CD4-positive, alpha-beta T cell treated with Interleukin-15 for 4 hours (primary cell): ENCODE data around the gene ERGIC1.

ENCODE experiments used
- DNase-seq: peaks from one replicate; pipeline ENCODE4 v3.0.0-alpha.2; 2020; ENCODE audit warnings: low spot score

Gene ERGIC1

GRCh38 chr5:172866378-172866777, 32.3 kb downstream of the ERGIC1 start:
- DNase-seq, result no peak

- no peak for DNase-seq
These were observed 33.0 kb downstream of the ERGIC1 start for GRCh38 chr5:172866802-172867748.

- no peak for DNase-seq
These were observed 33.8 kb downstream of the ERGIC1 start for GRCh38 chr5:172867761-172868435.

GRCh38 chr5:172868436-172868923, 34.4 kb downstream of the ERGIC1 start:
- DNase-seq, result no peak

- DNase-seq, result no peak
These were observed 35.0 kb downstream of the ERGIC1 start for GRCh38 chr5:172868924-172869591.

GRCh38 chr5:172869691-172870090, 35.6 kb downstream of the ERGIC1 start:
- no peak for DNase-seq

GRCh38 chr5:172870291-172870714, 36.3 kb downstream of the ERGIC1 start:
- DNase-seq, result no peak

- no peak for DNase-seq
These were observed 36.8 kb downstream of the ERGIC1 start for GRCh38 chr5:172870715-172871461.

GRCh38 chr5:172871536-172871935, 37.5 kb downstream of the ERGIC1 start:
- no peak for DNase-seq

GRCh38 chr5:172871982-172872381, 37.9 kb downstream of the ERGIC1 start:
- no peak for DNase-seq

- no peak for DNase-seq
These were observed 39.0 kb downstream of the ERGIC1 start for GRCh38 chr5:172872997-172873491.

GRCh38 chr5:172873513-172873912, 39.5 kb downstream of the ERGIC1 start:
- no peak for DNase-seq

GRCh38 chr5:172874647-172875504, 40.8 kb downstream of the ERGIC1 start:
- no peak for DNase-seq

- DNase-seq, result no peak
These were observed 41.6 kb downstream of the ERGIC1 start for GRCh38 chr5:172875505-172876279.

GRCh38 chr5:172876578-172876977, 42.5 kb downstream of the ERGIC1 start:
- no peak for DNase-seq

- DNase-seq, result no peak
These were observed 43.6 kb downstream of the ERGIC1 start for GRCh38 chr5:172877466-172878260.

- DNase-seq, result no peak
These were observed 44.5 kb downstream of the ERGIC1 start for GRCh38 chr5:172878585-172878932.

- no peak for DNase-seq
These were observed 45.1 kb downstream of the ERGIC1 start for GRCh38 chr5:172878933-172879752.
